Natural killer cell (primary cell): ENCODE measurements around the gene SAA2. TPM values are rescaled to one million over a fixed set of nuclear protein-coding genes. Genes with fewer than 3 reads are reported as not detected.

ENCODE experiments used
- ATAC-seq, 3 donors: fragments of 150-1000 bp in 2 of 3; fragments of 200-7000 bp in 1 of 3; cut with Tn5 transposase; 1 replicate in 1 of 3; 2 replicates in 2 of 3; pipeline ENCODE4 v1.10.0; 2021; ENCODE audit warnings: mild to moderate bottlenecking in 2 of 3, moderate library complexity in 2 of 3
- DNase-seq, 2 donors: peaks; one replicate each; pipeline versions ENCODE4 v3.0.0 to v3.0.0-alpha.2; 2013 to 2021; ENCODE audit warnings: mixed read lengths in 1 of 2
- H3K27ac ChIP-seq: one replicate; pipeline ENCODE4 v1.5.1; 2013; ENCODE audit warnings: mild to moderate bottlenecking, low read length
- H3K27me3 ChIP-seq: one replicate; pipeline ENCODE4 v1.6.1; 2013; ENCODE audit warnings: low read length; ENCODE audit not compliant: control insufficient read depth, insufficient read depth
- H3K36me3 ChIP-seq: one replicate; pipeline ENCODE4 v1.6.1; 2013; ENCODE audit warnings: low read length; ENCODE audit not compliant: control insufficient read depth, insufficient read depth
- H3K4me1 ChIP-seq: one replicate; pipeline ENCODE4 v1.6.1; 2013; ENCODE audit warnings: low read length; ENCODE audit not compliant: control insufficient read depth, insufficient read depth
- H3K4me3 ChIP-seq: one replicate; pipeline ENCODE4 v1.5.1; 2013; ENCODE audit warnings: low read length
- H3K9me3 ChIP-seq: one replicate; pipeline ENCODE4 v1.6.1; 2013; ENCODE audit warnings: low read length; ENCODE audit not compliant: control insufficient read depth, insufficient read depth
- H3K27ac Mint-ChIP-seq, 2 donors: one replicate each; pipeline ENCODE4 v1.8.0; 2022; ENCODE audit warnings: mild to moderate bottlenecking in 2 of 2, mixed read lengths in 2 of 2, moderate library complexity in 1 of 2
- H3K27me3 Mint-ChIP-seq, 2 donors: one replicate each; pipeline ENCODE4 v1.8.0; 2022; ENCODE audit warnings: low read depth in 2 of 2, mixed read lengths in 2 of 2
- H3K36me3 Mint-ChIP-seq: one replicate; pipeline ENCODE4 v1.8.0; 2022; ENCODE audit warnings: mixed read lengths
- H3K4me1 Mint-ChIP-seq, 2 donors: one replicate each; pipeline ENCODE4 v1.8.0; 2022; ENCODE audit warnings: mixed read lengths in 2 of 2
- H3K4me3 Mint-ChIP-seq: one replicate; pipeline ENCODE4 v1.8.0; 2022; ENCODE audit warnings: mild to moderate bottlenecking, moderate library complexity, mixed read lengths
- H3K9me3 Mint-ChIP-seq, 2 donors: one replicate each; pipeline ENCODE4 v1.8.0; 2022; ENCODE audit warnings: mixed read lengths in 2 of 2
- whole genome bisulfite sequencing: methylation state at CpG from one replicate; pipeline ENCODE4 v1.1.7; 2013; ENCODE audit warnings: missing lambda C conversion rate; ENCODE audit not compliant: insufficient coverage; 5-methylcytosine and 5-hydroxymethylcytosine counted together
- intact Hi-C: fragments of 100-400 bp; cut with micrococcal nuclease; formaldehyde crosslinking; loops from one replicate; pipeline ENCODE4 v1.14.2; 2022
- total RNA-seq, 4 donors: library from RNA; stranded (reverse); fragments of 120-200 nt in 1 of 4; gene quantifications; one replicate each; pipeline versions ENCODE4 v1.2.3 to v1.2.4, GENCODE V29; 2013 to 2022
- TF ChIP-seq, protein P1 (sequence below): fragments of 200-600 bp; IDR thresholded peaks from one replicate; pipeline ENCODE4 v1.8.0; 2022; ENCODE audit warnings: antibody characterized with exemption

SAA2 gene
- total RNA-seq, 3 donors from 2014 or later (not counting 1 experiment from before 2014, with no cell fraction given), result not detected

DNA sequence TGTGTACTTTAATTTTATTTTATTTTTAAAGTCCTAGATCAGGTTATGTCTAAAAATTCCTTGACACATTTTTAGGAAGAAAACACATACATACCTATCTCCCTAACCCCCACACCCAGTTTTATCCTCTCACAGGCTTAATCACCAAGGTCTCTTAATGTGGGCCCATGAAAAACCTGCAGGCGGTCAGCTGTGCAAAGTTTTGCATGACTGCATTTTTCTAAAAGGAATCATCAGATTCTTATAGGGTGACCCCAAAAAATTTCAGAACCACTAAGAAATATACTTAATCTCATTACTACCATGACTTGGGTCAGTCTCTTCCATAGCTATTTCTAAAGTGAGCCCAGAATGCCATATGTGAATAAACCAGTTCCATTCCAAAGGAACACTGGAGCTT lies 37.4 kb upstream of the SAA2 start:
- no peaks in the 10 kb centered on the region for H3K27me3 Mint-ChIP-seq
- Histone ChIP-seq H3K27ac (no peak overlapping the region), H3K4me3 (no peak overlapping the region), H3K27me3 (no peaks in the 10 kb centered on the region), H3K9me3 (no peaks in the 10 kb centered on the region), H3K36me3 (peaks cover 59% of the 10 kb centered on the region), H3K4me1 (no peaks in the 10 kb centered on the region)
- intact Hi-C loops, result no loop called here
- peaks cover under 1% of the 10 kb centered on the region in 2 donors for H3K4me1 Mint-ChIP-seq
- H3K36me3 Mint-ChIP-seq, result peaks cover 28% of the 10 kb centered on the region
- ATAC-seq (no peak), DNase-seq (no peak)
- 95% methylated on average over 1 of the region's 1 CpG for WGBS
- H3K9me3 Mint-ChIP-seq, result no peaks in the 10 kb centered on the region
- H3K27ac Mint-ChIP-seq, result no peak overlapping the region
- TF ChIP-seq, protein P1, sequence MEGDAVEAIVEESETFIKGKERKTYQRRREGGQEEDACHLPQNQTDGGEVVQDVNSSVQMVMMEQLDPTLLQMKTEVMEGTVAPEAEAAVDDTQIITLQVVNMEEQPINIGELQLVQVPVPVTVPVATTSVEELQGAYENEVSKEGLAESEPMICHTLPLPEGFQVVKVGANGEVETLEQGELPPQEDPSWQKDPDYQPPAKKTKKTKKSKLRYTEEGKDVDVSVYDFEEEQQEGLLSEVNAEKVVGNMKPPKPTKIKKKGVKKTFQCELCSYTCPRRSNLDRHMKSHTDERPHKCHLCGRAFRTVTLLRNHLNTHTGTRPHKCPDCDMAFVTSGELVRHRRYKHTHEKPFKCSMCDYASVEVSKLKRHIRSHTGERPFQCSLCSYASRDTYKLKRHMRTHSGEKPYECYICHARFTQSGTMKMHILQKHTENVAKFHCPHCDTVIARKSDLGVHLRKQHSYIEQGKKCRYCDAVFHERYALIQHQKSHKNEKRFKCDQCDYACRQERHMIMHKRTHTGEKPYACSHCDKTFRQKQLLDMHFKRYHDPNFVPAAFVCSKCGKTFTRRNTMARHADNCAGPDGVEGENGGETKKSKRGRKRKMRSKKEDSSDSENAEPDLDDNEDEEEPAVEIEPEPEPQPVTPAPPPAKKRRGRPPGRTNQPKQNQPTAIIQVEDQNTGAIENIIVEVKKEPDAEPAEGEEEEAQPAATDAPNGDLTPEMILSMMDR, result no peak
- no peak overlapping the region for H3K4me3 Mint-ChIP-seq

DNA sequence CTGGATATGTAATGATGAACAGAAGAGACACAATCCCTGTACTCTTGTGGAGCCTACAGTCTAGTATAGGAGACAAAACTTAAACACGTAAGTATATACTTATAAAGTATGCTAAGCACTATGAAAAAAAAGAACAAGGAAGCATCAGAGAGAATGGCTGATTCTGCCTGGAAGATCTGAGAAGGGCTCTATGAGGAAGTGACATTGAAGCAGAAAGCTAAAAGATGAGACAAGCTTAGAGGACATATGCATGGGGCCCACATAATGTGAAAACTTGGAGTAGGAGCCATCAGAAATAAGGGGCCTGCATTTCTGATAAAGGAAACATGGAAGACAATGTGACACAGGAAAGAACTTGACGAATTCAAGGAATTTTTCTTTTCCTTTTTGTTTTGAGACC lies 34.2 kb upstream of the SAA2 start:
- H3K27ac Mint-ChIP-seq, result no peak overlapping the region
- H3K36me3 Mint-ChIP-seq, result peaks cover 40% of the 10 kb centered on the region
- Histone ChIP-seq H3K27me3 (no peaks in the 10 kb centered on the region), H3K9me3 (no peaks in the 10 kb centered on the region), H3K27ac (peak overlapping the region; percentile 12), H3K4me1 (no peaks in the 10 kb centered on the region), H3K4me3 (no peak overlapping the region), H3K36me3 (peaks cover 57% of the 10 kb centered on the region)
- intact Hi-C loops, result no loop called here
- H3K4me3 Mint-ChIP-seq, result no peak overlapping the region
- DNase-seq (no peak), ATAC-seq (no peak)
- 91% methylated on average over 2 of the region's 2 CpGs for WGBS
- no peaks in the 10 kb centered on the region for H3K9me3 Mint-ChIP-seq
- TF ChIP-seq, protein P1, result no peak
- no peaks in the 10 kb centered on the region for H3K27me3 Mint-ChIP-seq
- peaks cover 5 to 8% of the 10 kb centered on the region in 2 donors for H3K4me1 Mint-ChIP-seq

DNA sequence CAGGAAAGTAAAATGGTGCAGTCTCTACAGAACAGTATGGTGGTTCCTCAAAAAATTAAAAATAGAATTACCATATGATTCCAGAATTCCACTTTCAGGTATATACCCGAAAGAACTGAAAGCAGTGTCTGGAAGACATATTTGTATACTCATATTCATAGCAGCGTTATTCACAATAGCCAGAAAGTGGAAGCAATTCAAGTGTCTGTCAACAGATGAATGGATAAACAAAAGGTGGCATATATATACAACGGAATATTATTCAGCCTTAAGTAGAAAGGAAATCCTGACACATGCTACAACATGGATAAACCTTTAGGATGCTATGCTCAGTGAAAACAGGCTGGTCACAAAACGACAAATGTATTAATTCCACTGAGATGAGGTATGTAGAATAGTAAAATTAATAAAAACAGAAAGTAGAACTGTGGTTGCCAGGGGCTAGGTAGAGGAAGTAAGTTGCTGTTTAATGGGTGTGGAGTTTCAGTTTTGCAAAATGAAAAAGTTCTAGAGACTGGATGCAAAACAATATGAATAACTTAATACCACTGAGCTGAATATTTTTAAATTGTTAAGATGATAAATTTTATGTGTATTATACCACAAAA lies 32.1 kb upstream of the SAA2 start:
- Mint-ChIP-seq H3K4me3 (no peak overlapping the region), H3K4me1 (peaks cover 5 to 8% of the 10 kb centered on the region in 2 donors), H3K36me3 (peaks cover 25% of the 10 kb centered on the region), H3K27ac (peak overlapping the region; percentile 66 to 69), H3K27me3 (no peaks in the 10 kb centered on the region), H3K9me3 (no peaks in the 10 kb centered on the region)
- peak in 1 of 3 donors; percentile 17 for ATAC-seq
- Histone ChIP-seq H3K27me3 (no peaks in the 10 kb centered on the region), H3K36me3 (peaks cover 41% of the 10 kb centered on the region), H3K4me3 (no peak overlapping the region), H3K9me3 (no peaks in the 10 kb centered on the region), H3K27ac (peak overlapping the region; percentile 59), H3K4me1 (no peaks in the 10 kb centered on the region)
- 33% methylated on average over 1 of the region's 4 CpGs for WGBS
- no peak for DNase-seq
- TF ChIP-seq, protein P1, result no peak
- intact Hi-C loops, result no loop called here
